ENCODE results near the gene TXNDC8.

- TF ChIP-seq CTCF (IDR thresholded peaks at IDR 0.05 in 2 of 3, conservative IDR thresholded peaks at IDR 0.05 in 1 of 3; ENCODE audit: borderline replicate concordance in 1 of 3, insufficient read depth in 1 of 3, low read depth in 2 of 3, low read length in 2 of 3) (no peak), ZBTB33 (IDR thresholded peaks at IDR 0.05; ENCODE audit: extremely low read depth, insufficient replicate concordance, low read length) (no peak), YY1 (IDR thresholded peaks at IDR 0.05; ENCODE audit: extremely low read depth, insufficient replicate concordance, low read depth, low read length) (no peak), CBX3 (IDR thresholded peaks at IDR 0.05; ENCODE audit: low read depth) (no peak), ZFX (IDR thresholded peaks at IDR 0.05) (no peak), EZH2 (IDR thresholded peaks at IDR 0.05) (no peak), EZH2phosphoT487 (IDR thresholded peaks at IDR 0.05; ENCODE audit: borderline replicate concordance) (no peak), SIN3A (IDR thresholded peaks at IDR 0.05; ENCODE audit: low read depth) (no peak)
- TF ChIP-seq, protein P1, sequence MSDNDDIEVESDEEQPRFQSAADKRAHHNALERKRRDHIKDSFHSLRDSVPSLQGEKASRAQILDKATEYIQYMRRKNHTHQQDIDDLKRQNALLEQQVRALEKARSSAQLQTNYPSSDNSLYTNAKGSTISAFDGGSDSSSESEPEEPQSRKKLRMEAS (IDR thresholded peaks at IDR 0.05), result no peak
These were observed 19.2 kb upstream of the TXNDC8 start for GRCh38 chr9:110356639-110357395.

All from HCT116 (cell line).